ENCODE results near the gene CCDC34. TPM values are rescaled to one million over a fixed set of nuclear protein-coding genes. Genes with fewer than 3 reads are reported as not detected.

The CCDC34 gene
- total RNA-seq, 1 donor from 2014 or later = 6.2 TPM

DNA sequence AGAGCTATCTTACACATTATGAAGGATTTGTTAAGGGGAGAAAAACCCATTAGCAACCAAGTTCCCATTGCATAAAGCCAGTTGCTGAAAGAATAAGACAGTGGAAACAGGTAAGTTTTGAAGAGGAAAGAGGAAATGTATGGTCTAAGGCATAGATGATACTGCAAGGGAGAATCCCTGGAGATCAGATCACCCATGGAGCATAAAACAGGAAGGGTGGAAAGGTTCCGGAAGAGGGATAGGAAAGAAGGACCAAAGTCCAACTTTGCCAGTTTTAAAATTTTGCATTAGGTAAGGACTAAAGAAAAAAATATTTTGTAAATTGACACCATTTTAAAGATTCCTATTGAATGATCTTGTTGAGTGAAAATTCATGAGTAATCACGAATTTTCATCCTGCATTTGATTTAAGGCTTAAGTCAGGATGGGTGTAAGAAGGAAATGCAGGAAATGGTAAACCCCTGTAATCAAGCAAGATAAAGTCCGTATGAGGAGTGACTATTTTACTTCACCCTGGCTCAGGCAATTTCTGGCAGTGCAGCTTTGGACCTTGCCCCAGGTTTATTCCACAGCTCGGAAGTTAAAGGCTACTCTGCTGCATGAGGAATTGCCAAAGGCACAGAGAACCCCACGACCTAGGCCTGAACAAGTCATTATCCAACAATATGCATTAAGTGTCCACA, 70.9 kb downstream of the CCDC34 start:
- DNase-seq (ENCODE audit: low spot score) = no peak

DNA sequence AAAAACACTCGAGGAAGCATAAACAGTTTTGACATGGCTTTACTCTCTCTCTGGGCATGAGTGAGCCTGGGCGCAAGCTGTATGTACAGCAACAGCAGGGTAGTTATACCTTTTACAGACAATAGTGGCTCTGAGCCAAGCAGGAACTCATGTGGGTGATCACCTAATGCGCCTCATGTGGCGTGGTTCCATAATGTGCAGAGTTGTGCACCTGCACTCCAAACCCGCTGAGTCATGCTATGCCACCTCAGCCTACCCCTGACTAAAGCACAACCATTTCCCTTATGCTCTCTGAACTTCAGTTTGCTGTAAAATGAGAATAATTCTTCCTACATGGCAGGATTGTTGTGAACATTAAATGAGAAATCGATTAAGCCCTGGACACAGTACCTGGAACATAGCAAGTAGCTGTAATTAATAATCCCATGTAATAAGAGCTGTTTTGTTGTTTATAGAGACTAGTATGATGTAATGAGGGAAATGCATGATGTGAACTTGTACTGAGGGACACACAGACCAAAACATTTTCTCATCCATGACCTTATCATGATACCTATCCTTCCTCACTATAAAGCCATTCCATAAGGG, 71.6 kb downstream of the CCDC34 start:
- no peak for DNase-seq (ENCODE audit: low spot score)

DNA sequence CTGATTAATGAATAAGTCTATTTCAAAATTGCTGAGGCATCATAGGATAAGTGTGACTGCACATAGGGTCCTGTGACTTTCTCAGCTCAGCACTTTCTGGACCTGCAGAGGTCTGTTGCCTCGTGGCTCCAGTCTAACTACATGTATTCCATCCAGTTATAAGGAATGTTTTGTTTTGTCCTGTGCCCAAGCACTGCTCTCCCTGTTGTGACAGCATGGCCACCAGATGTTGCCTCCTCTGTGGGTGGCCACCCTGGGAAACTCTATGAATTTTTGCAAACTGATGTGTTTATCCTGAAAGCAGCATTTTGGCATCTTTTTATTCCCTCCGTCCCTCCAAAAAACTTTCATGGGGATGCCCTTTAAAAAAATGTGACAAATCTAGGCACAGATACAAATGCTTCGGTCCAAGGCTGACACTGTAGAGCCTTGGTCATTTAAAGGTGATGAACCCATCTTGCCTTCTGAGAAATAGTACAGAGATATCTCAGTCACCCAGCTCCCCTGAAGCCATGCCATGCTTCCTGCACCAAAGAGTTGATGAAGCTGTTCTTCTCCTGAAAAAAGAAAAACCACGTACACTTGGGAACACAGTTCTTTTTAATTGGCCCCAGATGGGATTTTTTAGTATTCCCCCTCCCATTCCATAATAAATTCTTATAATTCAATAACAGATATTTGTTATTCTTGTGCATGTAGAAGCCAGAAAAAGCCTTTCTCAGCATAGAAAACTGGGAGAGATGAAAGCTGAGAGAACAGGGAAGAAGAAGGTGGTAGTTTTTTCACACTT, 72.6 kb downstream of the CCDC34 start:
- no peak for DNase-seq (ENCODE audit: low spot score)

Other genes with a start within 250 kb of the CCDC34 start
- 50.6 TPM for gene LGR4, start 109.6 kb upstream of the CCDC34 start, total RNA-seq
- 26.8 TPM for gene LIN7C, start 143.6 kb upstream of the CCDC34 start, total RNA-seq